ENCODE measurements around the gene ZNF652. TPM values are rescaled to one million over a fixed set of nuclear protein-coding genes. Genes with fewer than 3 reads are reported as not detected.

Gene ZNF652
- total RNA-seq, 2 donors from 2014 or later, result 42.6 to 60.0 TPM

DNA sequence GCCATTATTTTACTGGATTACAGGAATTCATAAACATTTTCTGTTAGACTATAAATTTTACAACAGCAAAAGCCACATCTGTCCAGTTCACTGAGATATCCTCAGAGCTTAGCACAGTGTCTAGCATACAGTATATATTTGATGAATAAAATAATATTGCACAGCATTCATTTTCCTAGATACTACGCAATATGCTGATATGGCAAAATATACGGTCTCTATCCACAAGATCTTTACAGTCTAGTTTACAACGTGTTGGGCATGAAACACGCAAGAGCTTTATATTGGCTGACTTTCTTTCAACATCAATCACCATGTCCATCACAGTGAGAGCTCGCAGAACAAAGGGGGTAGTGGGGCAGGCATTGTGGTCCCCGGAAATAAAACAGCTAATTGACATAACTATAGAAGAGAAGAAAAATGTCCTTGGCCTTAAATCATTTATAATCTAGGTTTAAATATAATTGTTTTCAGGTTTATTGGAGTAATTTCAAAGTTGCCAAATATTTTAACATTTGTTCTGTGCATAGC lies 43.5 kb downstream of the ZNF652 start:
- Histone ChIP-seq H3K4me3 (ENCODE audit: low read length) (no peak overlapping the region), H3K4me1 (ENCODE audit: control insufficient read depth, insufficient read depth, low read length) (no peaks in the 10 kb centered on the region), H3K9me3 (ENCODE audit: control insufficient read depth, low read length) (no peaks in the 10 kb centered on the region), H3K27ac (ENCODE audit: low read depth, low read length) (no peak overlapping the region), H3K27me3 (ENCODE audit: control insufficient read depth, insufficient read depth, low read length, poor library complexity, severe bottlenecking) (no peaks in the 10 kb centered on the region), H3K9ac (ENCODE audit: extremely low read depth, low read length, poor library complexity, severe bottlenecking) (no peak overlapping the region), H3K36me3 (ENCODE audit: control insufficient read depth, insufficient read depth, low read length) (peaks cover 30% of the 10 kb centered on the region)
- WGBS, 2 experiments (ENCODE audit: insufficient coverage in 1 of 2, insufficient read length in 1 of 2), result 93 to 94% methylated on average over 4 to 6 of the region's 6 CpGs
- DNase-seq, result no peak
- Mint-ChIP-seq H3K27ac (no peak overlapping the region), H3K9me3 (no peaks in the 10 kb centered on the region), H3K4me3 (no peak overlapping the region), H3K36me3 (ENCODE audit: low read depth) (peaks cover 2% of the 10 kb centered on the region), H3K27me3 (ENCODE audit: insufficient read depth) (no peaks in the 10 kb centered on the region), H3K4me1 (peaks cover 3% of the 10 kb centered on the region)
- TF ChIP-seq, protein P1, sequence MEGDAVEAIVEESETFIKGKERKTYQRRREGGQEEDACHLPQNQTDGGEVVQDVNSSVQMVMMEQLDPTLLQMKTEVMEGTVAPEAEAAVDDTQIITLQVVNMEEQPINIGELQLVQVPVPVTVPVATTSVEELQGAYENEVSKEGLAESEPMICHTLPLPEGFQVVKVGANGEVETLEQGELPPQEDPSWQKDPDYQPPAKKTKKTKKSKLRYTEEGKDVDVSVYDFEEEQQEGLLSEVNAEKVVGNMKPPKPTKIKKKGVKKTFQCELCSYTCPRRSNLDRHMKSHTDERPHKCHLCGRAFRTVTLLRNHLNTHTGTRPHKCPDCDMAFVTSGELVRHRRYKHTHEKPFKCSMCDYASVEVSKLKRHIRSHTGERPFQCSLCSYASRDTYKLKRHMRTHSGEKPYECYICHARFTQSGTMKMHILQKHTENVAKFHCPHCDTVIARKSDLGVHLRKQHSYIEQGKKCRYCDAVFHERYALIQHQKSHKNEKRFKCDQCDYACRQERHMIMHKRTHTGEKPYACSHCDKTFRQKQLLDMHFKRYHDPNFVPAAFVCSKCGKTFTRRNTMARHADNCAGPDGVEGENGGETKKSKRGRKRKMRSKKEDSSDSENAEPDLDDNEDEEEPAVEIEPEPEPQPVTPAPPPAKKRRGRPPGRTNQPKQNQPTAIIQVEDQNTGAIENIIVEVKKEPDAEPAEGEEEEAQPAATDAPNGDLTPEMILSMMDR (conservative IDR thresholded peaks at IDR 0.05), result no peak

DNA sequence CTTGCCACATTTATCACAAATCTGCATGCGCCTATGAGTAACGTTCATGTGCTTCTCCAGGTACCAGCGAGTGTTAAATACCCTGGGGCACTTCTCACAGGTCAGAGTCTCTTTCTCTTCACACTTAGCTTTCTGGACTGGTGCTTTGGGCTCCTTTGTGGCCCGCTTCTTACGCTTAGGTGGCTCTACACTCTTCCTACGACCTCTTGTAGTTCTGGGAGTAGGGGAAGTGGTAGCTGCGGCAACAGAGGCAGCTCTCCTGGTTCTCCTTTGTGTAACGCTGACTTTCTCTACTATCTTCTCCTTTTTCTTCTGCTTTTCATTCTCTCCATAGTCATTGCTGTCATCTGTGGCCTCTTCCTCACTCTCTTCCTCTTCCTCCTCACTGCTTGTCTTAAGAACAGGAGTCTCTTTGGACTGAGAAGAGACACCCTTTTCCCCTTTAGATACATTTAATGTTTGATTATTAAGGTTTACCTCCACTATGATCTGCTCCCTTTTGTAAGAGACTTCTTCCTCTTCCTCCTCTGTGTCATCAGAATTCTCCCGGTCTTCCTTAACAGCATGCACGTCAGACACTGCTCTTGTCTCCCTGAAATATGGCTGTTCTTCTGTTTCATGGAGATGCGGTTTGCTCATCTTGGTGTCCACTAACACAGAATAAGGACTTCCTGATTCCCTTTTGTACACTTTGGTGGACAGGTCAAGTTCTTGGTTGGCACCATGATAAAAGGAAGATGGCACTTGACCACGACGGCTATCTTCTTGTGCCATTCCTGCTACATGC lies 45.0 kb downstream of the ZNF652 start:
- Histone ChIP-seq H3K36me3 (ENCODE audit: control insufficient read depth, insufficient read depth, low read length) (peaks cover 36% of the 10 kb centered on the region), H3K27ac (ENCODE audit: low read depth, low read length) (no peak overlapping the region), H3K9ac (ENCODE audit: extremely low read depth, low read length, poor library complexity, severe bottlenecking) (no peak overlapping the region), H3K27me3 (ENCODE audit: control insufficient read depth, insufficient read depth, low read length, poor library complexity, severe bottlenecking) (no peaks in the 10 kb centered on the region), H3K4me1 (ENCODE audit: control insufficient read depth, insufficient read depth, low read length) (no peaks in the 10 kb centered on the region), H3K9me3 (ENCODE audit: control insufficient read depth, low read length) (no peaks in the 10 kb centered on the region), H3K4me3 (ENCODE audit: low read length) (no peak overlapping the region)
- Mint-ChIP-seq H3K9me3 (no peaks in the 10 kb centered on the region), H3K27ac (peak overlapping the region; percentile 42), H3K4me3 (no peak overlapping the region), H3K36me3 (ENCODE audit: low read depth) (peaks cover 6% of the 10 kb centered on the region), H3K4me1 (peaks cover 3% of the 10 kb centered on the region), H3K27me3 (ENCODE audit: insufficient read depth) (no peaks in the 10 kb centered on the region)
- DNase-seq, result no peak
- TF ChIP-seq, protein P1 (conservative IDR thresholded peaks at IDR 0.05), result no peak
- 86 to 92% methylated on average over 9 to 13 of the region's 13 CpGs for WGBS, 2 experiments (ENCODE audit: insufficient coverage in 1 of 2, insufficient read length in 1 of 2)

DNA sequence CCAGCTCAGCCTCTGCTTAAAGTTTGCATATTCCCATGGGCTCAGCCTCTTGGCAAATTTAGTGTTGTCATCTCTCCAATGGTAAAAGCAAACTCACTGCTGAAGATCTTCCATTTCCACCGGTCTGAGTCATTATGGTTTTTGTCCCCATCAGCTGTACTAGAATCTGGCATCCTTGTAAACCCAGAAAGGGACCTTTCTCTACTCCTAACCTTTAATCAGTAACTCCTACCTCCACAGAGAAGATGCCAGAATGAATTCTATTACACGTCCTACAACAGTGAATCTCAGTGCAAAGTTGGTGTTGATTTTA lies 45.8 kb downstream of the ZNF652 start:
- H3K27ac ChIP-seq (ENCODE audit: low read depth, low read length), result no peak overlapping the region

More for the DNA sequence above, 45.8 kb downstream of the ZNF652 start:
- peaks cover 3% of the 10 kb centered on the region for H3K4me1 Mint-ChIP-seq
- no peak overlapping the region for H3K27ac Mint-ChIP-seq
- peaks cover 12% of the 10 kb centered on the region for H3K36me3 Mint-ChIP-seq (ENCODE audit: low read depth)
- WGBS, 2 experiments (ENCODE audit: insufficient coverage in 1 of 2, insufficient read length in 1 of 2), result 70 to 92% methylated on average over 2 of the region's 2 CpGs
- no peak overlapping the region for H3K9ac ChIP-seq (ENCODE audit: extremely low read depth, low read length, poor library complexity, severe bottlenecking)
- no peaks in the 10 kb centered on the region for H3K27me3 ChIP-seq (ENCODE audit: control insufficient read depth, insufficient read depth, low read length, poor library complexity, severe bottlenecking)
- no peak overlapping the region for H3K4me3 ChIP-seq (ENCODE audit: low read length)
- DNase-seq, result no peak
- H3K27me3 Mint-ChIP-seq (ENCODE audit: insufficient read depth), result no peaks in the 10 kb centered on the region
- no peak overlapping the region for H3K4me3 Mint-ChIP-seq
- peaks cover 39% of the 10 kb centered on the region for H3K36me3 ChIP-seq (ENCODE audit: control insufficient read depth, insufficient read depth, low read length)
- no peaks in the 10 kb centered on the region for H3K4me1 ChIP-seq (ENCODE audit: control insufficient read depth, insufficient read depth, low read length)
- TF ChIP-seq, protein P1 (conservative IDR thresholded peaks at IDR 0.05), result no peak
- H3K9me3 Mint-ChIP-seq, result no peaks in the 10 kb centered on the region
- H3K9me3 ChIP-seq (ENCODE audit: control insufficient read depth, low read length), result no peaks in the 10 kb centered on the region
